Middle frontal gyrus (tissue), 1 donor: ENCODE data around the gene RABEP2.
"Not testable (repeated sequence)": the region's sequence is repeated elsewhere in the genome, so short reads cannot be mapped to it uniquely, and the experiment has no call there.

ENCODE experiments used
- DNase-seq: peaks from one replicate; pipeline ENCODE4 v3.0.0-alpha.2; 2015; ENCODE audit warnings: low spot score; ENCODE audit errors: extremely low spot score

RABEP2 gene

GRCh38 chr16:28932339-28933141 is 7.5 kb upstream of the RABEP2 start:
- no peak for DNase-seq

- DNase-seq = no peak
Observed at GRCh38 chr16:28931801-28932225, 6.8 kb upstream of the RABEP2 start, which contains the start of gene CD19. TSS of gene CD19 (plus strand) at chr16:28931971. CDS start at chr16:28932001, 30 bp downstream.

GRCh38 chr16:28930652-28931051 is 5.6 kb upstream of the RABEP2 start:
- DNase-seq = no peak

GRCh38 chr16:28930203-28930602 is 5.2 kb upstream of the RABEP2 start:
- DNase-seq = no peak

- no peak for DNase-seq
Observed at GRCh38 chr16:28927815-28928214, 2.8 kb upstream of the RABEP2 start.

- not testable (repeated sequence) for DNase-seq
Observed at GRCh38 chr16:28926284-28926683, 1.2 kb upstream of the RABEP2 start.

- DNase-seq = no peak
Observed at GRCh38 chr16:28925386-28926228, 569 bp upstream of the RABEP2 start.

GRCh38 chr16:28924399-28924761 is 658 bp downstream of the RABEP2 start:
- DNase-seq = no peak

- no peak for DNase-seq
Observed at GRCh38 chr16:28923652-28924398, 1.2 kb downstream of the RABEP2 start.

GRCh38 chr16:28923231-28923587 is 1.8 kb downstream of the RABEP2 start:
- DNase-seq = no peak

GRCh38 chr16:28918698-28919097 is 6.3 kb downstream of the RABEP2 start:
- DNase-seq = no peak

GRCh38 chr16:28917095-28917494 is 7.9 kb downstream of the RABEP2 start:
- DNase-seq = no peak

GRCh38 chr16:28915181-28915580 is 9.9 kb downstream of the RABEP2 start:
- no peak for DNase-seq

- no peak for DNase-seq
Observed at GRCh38 chr16:28913946-28914724, 10.9 kb downstream of the RABEP2 start.

- no peak for DNase-seq
Observed at GRCh38 chr16:28912558-28912957, 12.5 kb downstream of the RABEP2 start.

GRCh38 chr16:28910086-28911031 is 14.7 kb downstream of the RABEP2 start:
- no peak for DNase-seq

GRCh38 chr16:28905800-28906372 is 19.2 kb downstream of the RABEP2 start:
- no peak for DNase-seq

GRCh38 chr16:28905229-28905754 is 19.7 kb downstream of the RABEP2 start:
- no peak for DNase-seq

GRCh38 chr16:28904828-28905227 is 20.2 kb downstream of the RABEP2 start:
- DNase-seq = no peak
